Hepatocyte (in vitro differentiated cells): ENCODE results near the gene ZNF595. TPM values are rescaled to one million over a fixed set of nuclear protein-coding genes. Genes with fewer than 3 reads are reported as not detected.
"Not testable (repeated sequence)": the region's sequence is repeated elsewhere in the genome, so short reads cannot be mapped to it uniquely, and the experiment has no call there.

Source experiments
- DNase-seq: peaks from one replicate; pipeline ENCODE4 v3.0.0-alpha.2; 2016; ENCODE audit warnings: low spot score
- H2AFZ ChIP-seq: fragments of 200-600 bp; sonication (generic); 2 replicates; pipeline ENCODE4 v1.6.0; 2016; ENCODE audit warnings: antibody characterized with exemption, mild to moderate bottlenecking
- H3K27ac ChIP-seq: fragments of 200-600 bp; sonication (generic); 2 replicates; pipeline ENCODE4 v1.5.1; 2016; ENCODE audit warnings: mild to moderate bottlenecking
- H3K27me3 ChIP-seq: fragments of 200-600 bp; sonication (generic); 2 replicates; pipeline ENCODE4 v1.6.1; 2016
- H3K36me3 ChIP-seq: fragments of 200-600 bp; sonication (generic); replicated peaks from 2 replicates; pipeline ENCODE4 v1.5.1; 2016; ENCODE audit warnings: low read depth; ENCODE audit not compliant: insufficient read depth
- H3K4me1 ChIP-seq: fragments of 200-600 bp; sonication (generic); 2 replicates; pipeline ENCODE4 v1.5.1; 2016; ENCODE audit warnings: mild to moderate bottlenecking, moderate library complexity; ENCODE audit not compliant: insufficient read depth
- H3K4me2 ChIP-seq: fragments of 200-600 bp; sonication (generic); 2 replicates; pipeline ENCODE4 v1.6.0; 2016
- H3K4me3 ChIP-seq: fragments of 200-600 bp; sonication (generic); 2 replicates; pipeline ENCODE4 v1.5.1; 2016; ENCODE audit warnings: mild to moderate bottlenecking
- H3K79me2 ChIP-seq: fragments of 200-600 bp; sonication (generic); 2 replicates; pipeline ENCODE4 v1.6.0; 2017; ENCODE audit warnings: mild to moderate bottlenecking
- H3K9me2 ChIP-seq: fragments of 200-600 bp; sonication (generic); replicated peaks from 2 replicates; pipeline ENCODE4 v1.6.0; 2017; ENCODE audit warnings: mild to moderate bottlenecking; ENCODE audit not compliant: insufficient read depth
- H3K9me3 ChIP-seq: fragments of 200-600 bp; sonication (generic); 2 replicates; pipeline ENCODE4 v1.5.1; 2016; ENCODE audit warnings: low read depth, mild to moderate bottlenecking
- H4K20me1 ChIP-seq: fragments of 200-600 bp; sonication (generic); 2 replicates; pipeline ENCODE4 v1.6.0; 2016; ENCODE audit warnings: mild to moderate bottlenecking; ENCODE audit not compliant: insufficient read depth, poor library complexity, severe bottlenecking
- CTCF ChIP-seq: fragments of 200-600 bp; sonication (generic); IDR thresholded peaks from 2 replicates; pipeline ENCODE4 v1.5.1; 2016; ENCODE audit warnings: antibody characterized with exemption, mild to moderate bottlenecking; ENCODE audit not compliant: poor library complexity
- EZH2 ChIP-seq: fragments of 200-600 bp; sonication (generic); IDR thresholded peaks from 2 replicates; pipeline ENCODE4 v1.6.1; 2016; ENCODE audit warnings: antibody characterized with exemption, mild to moderate bottlenecking, borderline replicate concordance
- EZH2phosphoT487 ChIP-seq: fragments of 200-600 bp; sonication (generic); IDR thresholded peaks from one replicate; pipeline ENCODE4 v1.6.1; 2018; ENCODE audit warnings: antibody characterized with exemption, mild to moderate bottlenecking, low read depth, moderate library complexity; ENCODE audit not compliant: unreplicated experiment, severe bottlenecking
- WGBS: methylation state at CpG from one replicate; pipeline ENCODE4 v1.1.6; 2016; ENCODE audit warnings: low lambda C conversion rate; ENCODE audit errors: missing lambda C conversion rate; 5-methylcytosine and 5-hydroxymethylcytosine counted together
- polyA plus RNA-seq: library from polyadenylated mRNA; unstranded; fragments of >200 nt; fragmentation: Nextera tagmentation; extraction: Ambion mirVana; gene quantifications from 2 replicates; pipeline ENCODE4 v1.2.1, GENCODE V29; 2016
- total RNA-seq: library from RNA; depleted of rRNA; stranded (reverse); fragments of >200 nt; gene quantifications from 2 replicates; pipeline ENCODE4 v1.2.3, GENCODE V29; 2014

ZNF595 gene
- total and polyA plus RNA-seq, 2 experiments from 2014 or later: 4.2 to 11.3 TPM

GRCh38 chr4:114149-114548 lies 61.0 kb downstream of the ZNF595 start:
- Histone ChIP-seq H3K36me3 (no peaks in the 10 kb centered on the region), H2AFZ (no peak overlapping the region), H3K4me3 (no peak overlapping the region), H3K4me2 (no peak overlapping the region), H3K4me1 (no peaks in the 10 kb centered on the region), H3K79me2 (no peaks in the 10 kb centered on the region), H3K27ac (no peak overlapping the region), H3K9me2 (no peaks in the 10 kb centered on the region), H4K20me1 (no peaks in the 10 kb centered on the region), H3K9me3 (no peaks in the 10 kb centered on the region), H3K27me3 (no peaks in the 10 kb centered on the region)
- TF ChIP-seq EZH2phosphoT487 (no peak), EZH2 (no peak), CTCF (no peak)
- DNase-seq: no peak

GRCh38 chr4:116499-116898 lies 63.4 kb downstream of the ZNF595 start:
- no peak for TF ChIP-seq CTCF
- TF ChIP-seq EZH2phosphoT487: no peak
- TF ChIP-seq EZH2: no peak
- WGBS: 88% methylated on average over 1 of the region's 1 CpG
- Histone ChIP-seq H3K27ac (no peak overlapping the region), H3K4me2 (no peak overlapping the region), H3K36me3 (no peaks in the 10 kb centered on the region), H3K79me2 (no peaks in the 10 kb centered on the region), H3K9me2 (no peaks in the 10 kb centered on the region), H3K27me3 (no peaks in the 10 kb centered on the region), H3K4me1 (no peaks in the 10 kb centered on the region), H4K20me1 (no peaks in the 10 kb centered on the region), H3K9me3 (no peaks in the 10 kb centered on the region), H3K4me3 (no peak overlapping the region), H2AFZ (no peak overlapping the region)
- DNase-seq: no peak

GRCh38 chr4:120616-121015 lies 67.5 kb downstream of the ZNF595 start:
- 93% methylated on average over 5 of the region's 5 CpGs for WGBS
- H3K27me3 ChIP-seq: no peaks in the 10 kb centered on the region
- no peak overlapping the region for H3K4me2 ChIP-seq
- no peaks in the 10 kb centered on the region for H3K9me2 ChIP-seq
- no peaks in the 10 kb centered on the region for H4K20me1 ChIP-seq
- H3K27ac ChIP-seq: no peak overlapping the region
- H2AFZ ChIP-seq: no peak overlapping the region
- no peaks in the 10 kb centered on the region for H3K4me1 ChIP-seq
- no peak overlapping the region for H3K4me3 ChIP-seq
- no peaks in the 10 kb centered on the region for H3K36me3 ChIP-seq
- DNase-seq: peak; percentile 0
- TF ChIP-seq CTCF (no peak), EZH2phosphoT487 (no peak), EZH2 (no peak)
- peaks cover 7% of the 10 kb centered on the region for H3K79me2 ChIP-seq
- H3K9me3 ChIP-seq: no peaks in the 10 kb centered on the region

- peak; percentile 0 for DNase-seq
- Histone ChIP-seq H2AFZ (no peak overlapping the region), H3K79me2 (peaks cover 16% of the 10 kb centered on the region), H3K36me3 (no peaks in the 10 kb centered on the region), H4K20me1 (no peaks in the 10 kb centered on the region), H3K9me2 (no peaks in the 10 kb centered on the region), H3K4me1 (peaks cover 5% of the 10 kb centered on the region), H3K4me3 (no peak overlapping the region), H3K27ac (no peak overlapping the region), H3K4me2 (no peak overlapping the region), H3K9me3 (no peaks in the 10 kb centered on the region), H3K27me3 (no peaks in the 10 kb centered on the region)
- no peak for TF ChIP-seq CTCF
- TF ChIP-seq EZH2phosphoT487: no peak
- no peak for TF ChIP-seq EZH2
- WGBS: 88% methylated on average over 7 of the region's 7 CpGs
These were observed 68.4 kb downstream of the ZNF595 start for GRCh38 chr4:121408-122084.

- H3K79me2 ChIP-seq: peaks cover 19% of the 10 kb centered on the region
- H3K9me2 ChIP-seq, H3K9me3 ChIP-seq, H3K4me3 ChIP-seq, H3K36me3 ChIP-seq, H3K27me3 ChIP-seq, H3K4me1 ChIP-seq, H4K20me1 ChIP-seq: not testable (repeated sequence)
- H2AFZ ChIP-seq: peak overlapping the region; percentile 95
- peak overlapping the region; percentile 90 for H3K4me2 ChIP-seq
- H3K27ac ChIP-seq: peak overlapping the region; percentile 98
- 41% methylated on average over 10 of the region's 10 CpGs for WGBS
- peak; percentile 2 for DNase-seq
These were observed 70.8 kb downstream of the ZNF595 start for GRCh38 chr4:123922-124274.
